ENCODE measurements around the gene PTPN3.

PTPN3 gene

GRCh38 chr9:109498195-109499092 is at the start of gene PTPN3:
TSS of gene PTPN3 (minus strand) at chr9:109498307. CDS start at chr9:109463434, 34,873 bp downstream.
- peak; percentile 44; the same call in 1 of the 2 replicates for TF ChIP-seq YY1 (IDR thresholded peaks at IDR 0.05; ENCODE audit: low read depth)
- TF ChIP-seq USF1 (IDR thresholded peaks at IDR 0.05) = no peak
- 0 out of 2 replicates have a peak, but pooled peaks have one; percentile 18 for TF ChIP-seq MAX (IDR thresholded peaks at IDR 0.05)
- no peak for TF ChIP-seq RAD21 (IDR thresholded peaks at IDR 0.05; ENCODE audit: low read depth)
- TF ChIP-seq EGR1 (IDR thresholded peaks at IDR 0.05) = 0 out of 2 replicates have a peak, but pooled peaks have one; percentile 14

- TF ChIP-seq RAD21 (IDR thresholded peaks at IDR 0.05; ENCODE audit: low read depth) (no peak), MAX (IDR thresholded peaks at IDR 0.05) (no peak), USF1 (IDR thresholded peaks at IDR 0.05) (0 out of 2 replicates have a peak, but pooled peaks have one; percentile 32)
Measured at GRCh38 chr9:109542922-109543321, 44.8 kb upstream of the PTPN3 start.

- TF ChIP-seq TEAD4 (IDR thresholded peaks at IDR 0.05) (no peak), YY1 (IDR thresholded peaks at IDR 0.05; ENCODE audit: low read depth) (no peak), NFIC (IDR thresholded peaks at IDR 0.05) (no peak), RAD21 (IDR thresholded peaks at IDR 0.05; ENCODE audit: low read depth) (no peak), EP300 (IDR thresholded peaks at IDR 0.05; ENCODE audit: borderline replicate concordance) (no peak), ZBTB7A (IDR thresholded peaks at IDR 0.05; ENCODE audit: low read depth) (no peak), EGR1 (IDR thresholded peaks at IDR 0.05) (no peak), CREB1 (IDR thresholded peaks at IDR 0.05; ENCODE audit: low read depth) (no peak), TCF12 (IDR thresholded peaks at IDR 0.05; ENCODE audit: low read depth) (no peak), USF1 (IDR thresholded peaks at IDR 0.05) (no peak)
Measured at GRCh38 chr9:109538346-109538745, 40.2 kb upstream of the PTPN3 start.

- TF ChIP-seq CREB1 (IDR thresholded peaks at IDR 0.05; ENCODE audit: low read depth) (no peak), CEBPB (IDR thresholded peaks at IDR 0.05) (no peak), TEAD4 (IDR thresholded peaks at IDR 0.05) (no peak), USF1 (IDR thresholded peaks at IDR 0.05) (no peak), FOXM1 (IDR thresholded peaks at IDR 0.05; ENCODE audit: borderline replicate concordance, low read depth) (no peak), REST (IDR thresholded peaks at IDR 0.05; ENCODE audit: low read depth) (no peak), ZBTB7A (IDR thresholded peaks at IDR 0.05; ENCODE audit: low read depth) (no peak), NFIC (IDR thresholded peaks at IDR 0.05) (no peak)
Measured at GRCh38 chr9:109537288-109537687, 39.2 kb upstream of the PTPN3 start.

- TF ChIP-seq EP300 (IDR thresholded peaks at IDR 0.05; ENCODE audit: borderline replicate concordance) (no peak), NFIC (IDR thresholded peaks at IDR 0.05) (no peak), TAF1 (IDR thresholded peaks at IDR 0.05; ENCODE audit: low read depth) (no peak), USF1 (IDR thresholded peaks at IDR 0.05) (no peak), CREB1 (IDR thresholded peaks at IDR 0.05; ENCODE audit: low read depth) (no peak), MAX (IDR thresholded peaks at IDR 0.05) (no peak), FOXM1 (IDR thresholded peaks at IDR 0.05; ENCODE audit: borderline replicate concordance, low read depth) (no peak), TCF12 (IDR thresholded peaks at IDR 0.05; ENCODE audit: low read depth) (no peak), RAD21 (IDR thresholded peaks at IDR 0.05; ENCODE audit: low read depth) (no peak), YY1 (IDR thresholded peaks at IDR 0.05; ENCODE audit: low read depth) (no peak), REST (IDR thresholded peaks at IDR 0.05; ENCODE audit: low read depth) (no peak), EGR1 (IDR thresholded peaks at IDR 0.05) (no peak), TEAD4 (IDR thresholded peaks at IDR 0.05) (no peak), ZBTB7A (IDR thresholded peaks at IDR 0.05; ENCODE audit: low read depth) (no peak), CEBPB (IDR thresholded peaks at IDR 0.05) (no peak)
Measured at GRCh38 chr9:109536859-109537258, 38.8 kb upstream of the PTPN3 start.
